ENCODE data around the gene SMC5. TPM values are rescaled to one million over a fixed set of nuclear protein-coding genes. Genes with fewer than 3 reads are reported as not detected.
"Not testable (repeated sequence)": the region's sequence is repeated elsewhere in the genome, so short reads cannot be mapped to it uniquely, and the experiment has no call there.

Gene SMC5
- polyA plus RNA-seq, 3 donors, result 39.3 to 49.3 (median 43.5) TPM

DNA sequence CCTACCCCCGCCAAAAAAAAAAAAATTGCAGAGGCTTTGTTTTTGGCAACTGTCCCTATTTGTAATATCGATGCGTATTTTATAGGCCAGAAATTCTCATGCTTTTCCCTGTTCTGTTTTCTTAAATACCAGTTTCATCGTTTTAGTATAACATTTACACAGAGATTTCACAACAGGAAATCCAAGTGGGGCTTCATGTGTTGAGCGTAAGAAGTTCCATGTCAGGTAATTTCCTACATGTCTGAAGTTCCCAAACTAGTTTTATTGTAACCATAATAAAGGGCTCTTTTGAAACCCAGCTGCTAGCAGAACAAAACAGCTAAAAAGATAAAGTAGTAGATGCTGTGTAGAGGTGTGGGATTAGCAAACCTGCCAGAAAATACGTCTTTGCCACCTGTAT, 4.2 kb downstream of the SMC5 start:
- DNase-seq (ENCODE audit: low read depth in 3 of 3, low spot score in 2 of 3), result no peak

- no peak for DNase-seq (ENCODE audit: low read depth in 3 of 3, low spot score in 2 of 3)
Observed at GRCh38 chr9:70263421-70263820, 4.6 kb downstream of the SMC5 start.

- no peak for DNase-seq (ENCODE audit: low read depth in 3 of 3, low spot score in 2 of 3)
Observed at GRCh38 chr9:70278305-70278704, 19.5 kb downstream of the SMC5 start.

- no peak for DNase-seq (ENCODE audit: low read depth in 3 of 3, low spot score in 2 of 3)
Observed at GRCh38 chr9:70283848-70284247, 25.1 kb downstream of the SMC5 start.

GRCh38 chr9:70285246-70285645, 26.5 kb downstream of the SMC5 start:
- DNase-seq (ENCODE audit: low read depth in 3 of 3, low spot score in 2 of 3), result peak; percentile 16 to 43 (median 21)

DNA sequence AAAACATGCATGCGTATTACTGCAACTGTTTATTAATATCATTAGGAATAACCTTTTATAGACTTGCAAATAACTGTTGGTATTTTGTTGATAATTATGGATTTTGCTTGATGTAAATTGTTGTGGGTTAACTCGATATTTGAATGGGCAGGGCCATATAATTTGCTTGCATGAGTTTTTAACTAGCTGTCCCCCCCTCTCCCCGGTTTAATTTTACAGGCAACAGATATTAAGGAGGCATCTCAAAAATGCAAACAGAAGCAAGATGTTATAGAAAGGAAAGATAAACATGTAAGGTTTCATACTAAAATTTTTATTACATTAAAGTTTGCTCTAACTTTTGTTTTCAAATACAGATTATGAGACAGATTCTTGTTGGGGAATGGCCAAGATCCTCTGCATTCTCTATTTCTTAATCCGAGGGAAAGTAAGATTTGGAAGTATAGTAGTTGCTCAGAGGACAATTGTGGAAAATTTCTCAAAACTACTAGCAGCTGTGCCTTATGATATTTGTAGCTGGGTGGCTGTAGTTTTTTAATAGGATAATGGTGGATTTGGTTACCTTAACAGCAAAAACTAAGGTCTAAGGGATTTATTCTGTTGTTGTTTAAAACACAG, 27.3 kb downstream of the SMC5 start:
- no peak for DNase-seq (ENCODE audit: low read depth in 3 of 3, low spot score in 2 of 3)

GRCh38 chr9:70290626-70291025, 31.8 kb downstream of the SMC5 start:
- DNase-seq (ENCODE audit: low read depth in 3 of 3, low spot score in 2 of 3), result no peak

DNA sequence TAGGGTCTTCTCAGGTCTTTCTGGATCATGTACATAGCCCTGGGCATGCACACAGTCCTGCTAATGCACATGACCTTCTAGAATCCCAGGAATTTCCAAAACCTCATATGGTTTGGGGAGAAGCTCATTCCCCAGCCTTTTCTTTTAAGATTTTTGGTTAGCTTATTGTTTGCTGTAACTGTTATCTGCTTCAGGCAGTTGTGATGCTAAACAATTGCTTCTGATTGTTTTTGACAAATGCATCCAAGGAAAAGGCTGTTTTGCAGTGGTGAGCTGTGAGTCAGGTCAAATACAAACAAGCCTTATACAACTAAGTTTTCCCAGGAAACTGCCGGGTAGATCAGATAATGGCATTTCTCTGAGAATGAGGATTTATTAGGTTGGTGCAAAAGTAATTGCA, 32.7 kb downstream of the SMC5 start:
- DNase-seq (ENCODE audit: low read depth in 3 of 3, low spot score in 2 of 3), result no peak

DNA sequence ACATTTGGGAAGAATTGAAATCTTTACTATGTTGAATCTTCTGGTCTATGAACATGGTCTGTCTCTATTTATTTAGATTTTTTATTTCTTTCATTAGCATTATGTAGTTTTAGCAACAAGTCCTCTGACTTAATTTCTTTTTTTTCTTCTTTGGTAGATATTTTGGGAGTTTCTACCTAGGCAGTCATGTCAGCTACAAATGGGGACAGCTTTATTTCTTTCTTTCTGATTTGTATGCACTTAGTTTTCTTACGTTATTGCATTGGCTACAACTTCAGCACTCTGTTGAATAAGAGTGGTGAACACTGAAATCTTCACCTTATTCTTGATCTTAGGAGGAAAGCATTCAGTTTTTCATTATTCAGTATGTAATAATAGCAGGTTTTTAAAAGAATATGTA, 33.5 kb downstream of the SMC5 start:
- DNase-seq (ENCODE audit: low read depth in 3 of 3, low spot score in 2 of 3), result no peak

DNA sequence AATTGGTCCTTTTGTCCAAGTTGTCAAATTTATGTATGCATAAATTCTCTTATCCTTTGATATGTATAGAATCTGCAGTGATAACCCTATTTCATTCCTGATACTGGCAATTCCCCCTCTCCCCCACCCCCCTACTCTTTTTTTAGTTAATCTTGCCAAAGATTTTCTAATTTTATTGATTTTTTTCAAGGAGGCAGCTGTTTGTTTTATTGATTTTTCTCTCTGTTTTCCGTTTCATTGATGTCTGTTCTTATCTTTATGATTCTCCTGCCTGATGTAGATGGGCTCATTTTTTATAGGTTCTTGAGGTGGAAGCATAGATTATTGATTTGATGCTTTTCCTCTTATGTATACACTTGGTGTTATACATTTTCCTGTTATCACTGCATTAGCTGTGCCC, 34.4 kb downstream of the SMC5 start:
- DNase-seq (ENCODE audit: low read depth in 3 of 3, low spot score in 2 of 3), result no peak

- DNase-seq (ENCODE audit: low read depth in 3 of 3, low spot score in 2 of 3), result no peak
Observed at GRCh38 chr9:70297141-70297540, 38.4 kb downstream of the SMC5 start.

- DNase-seq (ENCODE audit: low read depth in 3 of 3, low spot score in 2 of 3), result no peak
Observed at GRCh38 chr9:70298245-70298771, 39.5 kb downstream of the SMC5 start.

GRCh38 chr9:70303268-70303667, 44.5 kb downstream of the SMC5 start:
- DNase-seq (ENCODE audit: low read depth in 3 of 3, low spot score in 2 of 3), result no peak

DNA sequence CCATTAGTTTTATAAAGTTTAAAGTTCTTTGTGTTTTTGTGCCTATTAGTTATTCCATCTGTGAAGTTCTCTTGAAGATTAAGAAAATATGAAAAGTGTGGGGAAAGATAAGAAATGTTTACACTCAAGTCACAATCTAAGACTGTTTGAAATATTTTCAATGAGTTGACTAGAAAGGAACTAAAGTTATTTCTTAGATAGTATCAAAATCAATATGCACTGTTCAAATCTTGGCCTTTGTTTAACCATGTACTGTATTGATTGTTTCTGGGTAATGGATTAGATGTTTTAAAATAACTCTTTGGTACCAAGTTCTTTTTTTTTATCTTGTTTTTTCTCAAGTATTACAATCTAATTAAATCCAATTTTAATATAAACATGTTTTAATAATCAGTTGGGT, 46.0 kb downstream of the SMC5 start:
- DNase-seq (ENCODE audit: low read depth in 3 of 3, low spot score in 2 of 3), result no peak

- no peak for DNase-seq (ENCODE audit: low read depth in 3 of 3, low spot score in 2 of 3)
Observed at GRCh38 chr9:70315389-70315788, 56.6 kb downstream of the SMC5 start.

DNA sequence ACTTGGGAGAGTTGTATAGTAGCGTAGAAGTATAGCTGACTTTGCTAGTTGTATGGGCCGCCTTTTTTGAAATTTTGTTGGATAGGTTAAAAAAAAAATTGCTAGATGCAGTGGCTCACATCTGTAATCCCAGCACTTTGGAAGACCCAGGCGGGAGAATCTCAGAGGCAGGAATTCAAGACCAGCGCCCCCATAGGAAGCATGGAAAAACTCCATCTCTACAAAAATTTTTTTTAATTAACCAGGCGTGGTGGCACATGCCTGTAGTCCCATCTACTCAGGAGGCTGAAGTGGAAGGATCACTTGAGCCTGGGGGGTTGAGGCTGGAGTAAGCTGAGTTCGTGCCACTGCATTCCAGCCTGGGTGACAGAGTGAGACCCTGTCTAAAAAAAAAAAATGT, 59.2 kb downstream of the SMC5 start:
- no peak for DNase-seq (ENCODE audit: low read depth in 3 of 3, low spot score in 2 of 3)

DNA sequence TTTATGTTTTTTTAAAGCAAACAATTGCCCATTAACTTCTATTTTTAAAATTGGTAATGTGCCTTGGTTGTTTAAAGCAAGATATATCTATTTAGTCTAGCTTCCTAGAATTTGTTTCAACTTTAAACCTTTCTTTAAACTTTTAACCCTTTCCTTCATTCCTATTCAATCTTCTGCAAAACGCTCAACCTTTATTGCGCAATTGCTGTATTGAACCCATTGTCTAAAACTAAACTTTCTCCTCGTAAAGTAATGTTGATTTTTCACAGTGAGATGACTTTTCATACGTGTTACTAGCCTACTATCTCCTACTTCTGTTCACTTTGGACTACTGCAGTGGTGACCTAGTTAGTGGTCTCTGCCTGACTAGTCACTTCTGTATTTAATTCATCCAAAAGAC, 63.3 kb downstream of the SMC5 start:
- no peak for DNase-seq (ENCODE audit: low read depth in 3 of 3, low spot score in 2 of 3)

DNA sequence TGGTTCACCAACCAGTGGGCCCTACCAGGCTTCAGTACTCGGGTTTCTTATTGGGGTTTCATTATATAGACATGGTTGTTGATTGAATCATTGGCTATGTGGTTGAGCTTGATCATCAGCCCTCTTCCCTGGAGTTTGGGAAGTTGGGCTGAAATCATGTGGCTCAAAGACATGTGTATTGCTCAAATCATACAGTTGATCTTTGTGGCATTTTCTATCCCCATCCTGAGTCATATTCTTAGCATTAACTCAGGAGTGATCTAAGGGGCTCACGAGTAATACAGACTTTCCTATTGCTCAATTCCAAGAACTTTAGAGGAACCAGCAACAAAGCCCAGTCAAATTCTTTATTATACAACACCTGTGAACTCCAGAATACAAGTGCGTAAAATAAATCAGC, 66.2 kb downstream of the SMC5 start:
- no peak for DNase-seq (ENCODE audit: low read depth in 3 of 3, low spot score in 2 of 3)

DNA sequence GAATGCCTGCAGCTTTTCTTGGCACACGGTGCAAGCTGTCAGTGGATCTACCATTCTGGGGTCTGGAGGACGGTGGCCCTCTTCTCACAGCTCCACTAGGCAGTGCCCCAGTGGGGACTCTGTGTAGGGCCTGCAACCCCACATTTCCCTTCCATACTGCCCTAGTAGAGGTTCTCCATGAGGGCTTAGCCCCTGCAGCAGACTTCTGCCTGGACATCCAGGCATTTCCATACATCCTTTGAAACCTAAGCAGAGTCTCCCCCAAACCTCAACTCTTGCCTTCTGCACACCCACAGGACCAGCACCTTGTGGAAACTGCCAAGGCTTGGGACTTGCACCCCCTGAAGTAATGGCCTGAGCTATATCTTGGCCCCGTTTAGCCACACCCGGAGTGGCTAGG, 69.8 kb downstream of the SMC5 start:
- DNase-seq (ENCODE audit: low read depth in 3 of 3, low spot score in 2 of 3), result not testable (repeated sequence)

GRCh38 chr9:70340572-70340971, 81.8 kb downstream of the SMC5 start:
- peak in 2 of 3 donors; percentile 9 to 10 for DNase-seq (ENCODE audit: low read depth in 3 of 3, low spot score in 2 of 3)

- no peak for DNase-seq (ENCODE audit: low read depth in 3 of 3, low spot score in 2 of 3)
Observed at GRCh38 chr9:70347046-70347445, 88.3 kb downstream of the SMC5 start.

- no peak for DNase-seq (ENCODE audit: low read depth in 3 of 3, low spot score in 2 of 3)
Observed at GRCh38 chr9:70352356-70352755, 93.6 kb downstream of the SMC5 start.

- DNase-seq (ENCODE audit: low read depth in 3 of 3, low spot score in 2 of 3), result no peak
Observed at GRCh38 chr9:70352802-70353201, 94.0 kb downstream of the SMC5 start.

Data from right renal cortex interstitium (tissue), 3 donors.